Fibroblast of the aortic adventitia (primary cell): ENCODE results near the gene PEX14. TPM values are rescaled to one million over a fixed set of nuclear protein-coding genes. Genes with fewer than 3 reads are reported as not detected.
A peak's percentile ranks its signal among the peaks of the same experiment; 100 is the strongest.

Experiments used
- DNase-seq: peaks from one replicate; pipeline ENCODE4 v3.0.0-alpha.2; 2010; ENCODE audit warnings: low read depth
- H3K4me3 ChIP-seq: 2 replicates; pipeline ENCODE4 v1.5.1; 2011; ENCODE audit warnings: low read depth, mild to moderate bottlenecking, control low read depth, low read length, moderate library complexity
- total RNA-seq: library from RNA; depleted of rRNA; stranded (reverse); fragments of >200 nt; gene quantifications from 2 replicates; pipeline ENCODE4 v1.2.3, GENCODE V29; 2012; ENCODE audit warnings: low replicate concordance
- TF ChIP-seq, protein P1 (sequence below): IDR thresholded peaks from 2 replicates; pipeline ENCODE4 v1.5.1; 2011; ENCODE audit warnings: mild to moderate bottlenecking, low read length, control low read depth, inconsistent platforms; ENCODE audit not compliant: insufficient read depth

Gene PEX14
- total RNA-seq, 1 donor: 12.2 TPM

DNA sequence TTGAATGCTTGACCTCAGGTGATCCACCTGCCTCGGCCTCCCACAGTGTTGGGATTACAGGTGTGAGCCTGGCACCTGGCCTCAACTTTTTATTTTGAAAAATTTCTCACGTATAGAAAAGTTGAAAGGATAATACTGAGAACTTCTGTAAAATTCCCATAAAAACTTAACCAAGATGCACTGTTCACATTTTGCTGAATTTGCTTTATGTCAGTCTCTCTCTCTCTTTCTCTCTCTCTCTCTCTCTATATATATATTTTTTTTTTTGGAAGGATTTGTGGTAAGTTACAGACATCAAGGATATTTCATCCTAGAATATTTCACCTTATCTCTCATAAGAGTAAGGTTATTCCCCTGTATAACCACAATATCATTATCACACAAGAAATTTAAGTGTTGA lies 5.9 kb downstream of the PEX14 start:
- TF ChIP-seq, protein P1, sequence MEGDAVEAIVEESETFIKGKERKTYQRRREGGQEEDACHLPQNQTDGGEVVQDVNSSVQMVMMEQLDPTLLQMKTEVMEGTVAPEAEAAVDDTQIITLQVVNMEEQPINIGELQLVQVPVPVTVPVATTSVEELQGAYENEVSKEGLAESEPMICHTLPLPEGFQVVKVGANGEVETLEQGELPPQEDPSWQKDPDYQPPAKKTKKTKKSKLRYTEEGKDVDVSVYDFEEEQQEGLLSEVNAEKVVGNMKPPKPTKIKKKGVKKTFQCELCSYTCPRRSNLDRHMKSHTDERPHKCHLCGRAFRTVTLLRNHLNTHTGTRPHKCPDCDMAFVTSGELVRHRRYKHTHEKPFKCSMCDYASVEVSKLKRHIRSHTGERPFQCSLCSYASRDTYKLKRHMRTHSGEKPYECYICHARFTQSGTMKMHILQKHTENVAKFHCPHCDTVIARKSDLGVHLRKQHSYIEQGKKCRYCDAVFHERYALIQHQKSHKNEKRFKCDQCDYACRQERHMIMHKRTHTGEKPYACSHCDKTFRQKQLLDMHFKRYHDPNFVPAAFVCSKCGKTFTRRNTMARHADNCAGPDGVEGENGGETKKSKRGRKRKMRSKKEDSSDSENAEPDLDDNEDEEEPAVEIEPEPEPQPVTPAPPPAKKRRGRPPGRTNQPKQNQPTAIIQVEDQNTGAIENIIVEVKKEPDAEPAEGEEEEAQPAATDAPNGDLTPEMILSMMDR: no peak
- DNase-seq: no peak
- H3K4me3 ChIP-seq: no peak overlapping the region

DNA sequence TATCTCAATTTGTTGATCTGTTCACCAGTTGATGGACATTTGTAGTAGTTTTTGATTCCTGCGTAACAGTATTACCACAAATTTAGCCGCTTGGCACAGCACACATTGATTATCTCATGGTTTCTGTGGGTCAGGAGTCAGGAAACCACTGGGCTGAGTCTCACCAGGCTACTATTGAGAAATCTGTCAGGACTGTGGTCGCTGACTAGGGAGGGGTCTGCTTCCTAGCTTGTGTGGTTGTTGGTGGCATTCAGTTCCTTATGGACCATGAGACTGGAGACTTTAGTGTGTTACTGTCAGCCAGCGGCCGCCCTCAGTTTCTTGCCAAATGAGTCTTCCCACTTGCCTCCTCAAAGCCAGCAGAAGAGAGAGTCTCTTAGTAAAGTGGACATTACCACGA lies 9.8 kb downstream of the PEX14 start:
- DNase-seq: no peak
- H3K4me3 ChIP-seq: no peak overlapping the region
- TF ChIP-seq, protein P1: no peak

DNA sequence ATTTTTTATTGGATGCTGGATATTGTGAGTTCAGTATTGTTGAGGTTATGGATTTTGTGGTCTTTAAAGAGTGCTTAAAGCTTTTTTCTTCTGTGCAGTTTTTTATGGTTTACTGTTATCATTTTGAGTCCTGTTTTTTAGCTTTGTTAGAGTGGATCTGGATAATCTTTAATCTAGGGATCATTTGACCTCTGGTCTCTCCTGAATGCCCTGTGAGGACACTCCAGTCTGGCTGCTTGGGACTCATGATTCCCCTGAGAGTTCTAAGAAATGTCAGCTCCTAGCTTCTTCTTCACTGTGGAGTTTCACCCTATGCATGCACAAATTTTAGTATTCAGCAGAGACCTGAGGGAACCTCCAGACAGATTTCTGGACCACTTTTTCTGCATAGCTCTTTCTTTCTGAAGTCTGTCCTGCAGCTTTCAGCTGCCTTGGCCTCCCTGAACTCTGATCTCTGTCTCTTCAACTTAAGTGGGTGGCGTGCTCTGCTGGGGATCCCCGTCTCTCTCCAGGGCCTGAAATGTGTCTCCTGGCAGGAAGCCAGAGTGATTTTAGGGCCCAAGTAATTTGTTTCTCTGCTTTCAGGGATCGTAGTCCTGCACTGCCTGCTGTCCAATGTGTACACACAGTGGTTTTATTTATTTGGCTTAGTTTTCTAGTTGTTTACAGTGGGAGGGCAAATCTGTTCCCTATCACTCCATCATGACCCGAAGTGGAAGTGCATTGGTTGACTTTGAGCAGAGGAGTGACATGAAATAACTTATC lies 14.7 kb downstream of the PEX14 start:
- H3K4me3 ChIP-seq: no peak overlapping the region
- TF ChIP-seq, protein P1: no peak
- DNase-seq: no peak

DNA sequence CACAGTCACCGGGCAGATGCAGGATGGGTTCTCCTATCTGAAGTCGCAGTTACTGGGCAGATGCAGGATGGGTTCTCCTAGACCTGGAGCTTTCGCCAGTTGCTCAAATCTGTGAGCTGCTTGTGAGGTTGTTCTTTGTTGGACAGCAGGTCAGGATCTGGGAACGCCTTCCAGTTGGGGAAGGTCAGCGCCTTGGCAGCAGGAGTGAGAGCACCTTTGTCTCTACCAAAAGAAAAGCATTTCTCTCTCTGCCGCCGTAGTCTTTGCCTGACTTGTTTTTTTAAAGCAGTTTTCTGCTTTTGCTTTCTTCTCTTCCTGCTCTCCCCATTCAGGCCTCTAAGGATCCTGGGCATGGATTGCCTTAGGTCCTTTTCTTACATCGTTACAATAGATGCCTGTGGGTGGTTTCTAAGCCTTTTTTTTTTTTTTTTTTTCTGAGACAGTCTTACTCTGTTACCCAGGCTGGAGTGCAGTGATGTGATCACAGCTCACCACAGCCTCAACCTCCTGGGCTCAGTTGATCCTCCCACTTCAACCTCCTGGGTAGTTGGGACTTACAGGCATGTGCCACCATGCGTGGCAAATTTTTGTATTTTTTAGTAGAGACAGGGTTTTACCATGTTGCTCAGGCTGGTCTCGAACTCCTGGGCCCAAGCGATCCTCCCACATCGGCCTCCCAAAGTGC lies 15.7 kb downstream of the PEX14 start:
- TF ChIP-seq, protein P1: no peak
- no peak overlapping the region for H3K4me3 ChIP-seq
- DNase-seq: no peak

DNA sequence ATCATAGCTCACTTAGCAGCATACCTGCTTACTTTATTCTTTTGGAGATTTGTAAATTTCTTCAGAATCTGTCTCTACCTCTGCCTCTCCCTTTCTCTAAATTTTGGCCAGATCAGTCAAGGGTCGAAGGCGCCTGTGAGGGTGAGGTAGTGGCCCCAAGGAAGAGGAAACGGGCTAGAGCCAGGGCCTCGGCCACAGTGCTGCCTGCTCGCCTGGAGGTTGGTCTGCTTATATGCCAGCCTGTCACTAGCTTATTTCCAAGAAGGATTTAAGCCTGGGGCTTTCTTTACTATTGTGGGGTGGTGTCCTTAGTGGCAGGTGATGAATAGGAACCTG lies 19.6 kb downstream of the PEX14 start:
- DNase-seq: no peak
- no peak overlapping the region for H3K4me3 ChIP-seq
- TF ChIP-seq, protein P1: no peak

DNA sequence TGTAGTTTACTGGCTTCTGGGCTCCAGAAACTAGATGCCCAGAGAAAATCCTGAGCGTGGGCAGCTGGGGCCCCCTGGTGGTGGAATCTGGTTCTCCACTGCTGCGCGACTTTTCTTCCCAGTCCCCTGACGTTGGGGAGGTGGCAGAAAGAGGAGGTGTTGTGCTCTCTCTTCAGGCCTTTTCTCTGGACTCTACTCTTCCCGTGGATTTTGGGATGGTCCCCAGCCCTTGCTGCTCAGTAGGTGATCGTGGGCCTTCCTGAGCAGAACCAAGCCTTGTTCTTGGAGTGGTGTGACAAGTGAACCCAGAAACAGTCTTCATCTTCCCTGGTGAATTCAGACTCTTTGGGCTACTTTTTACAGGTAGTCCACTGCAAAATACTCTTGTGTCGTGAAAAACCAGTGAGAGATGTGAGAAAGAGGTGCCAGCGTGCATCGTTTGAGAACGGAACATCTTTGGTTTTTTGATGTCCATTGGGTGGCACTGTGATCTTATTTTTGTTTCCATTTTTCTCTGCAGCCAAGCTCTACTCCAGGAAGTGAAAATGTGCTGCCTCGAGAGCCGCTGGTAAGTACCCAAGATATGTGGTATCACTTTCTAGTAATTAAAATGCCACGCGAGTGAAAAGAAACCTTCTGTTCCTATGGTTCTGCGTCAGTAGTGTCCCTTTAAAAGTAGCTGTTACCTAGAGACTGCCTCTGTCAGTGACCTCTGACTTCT lies 20.2 kb downstream of the PEX14 start:
- DNase-seq: peak; percentile 71
- H3K4me3 ChIP-seq: peak overlapping the region; percentile 59
- TF ChIP-seq, protein P1: peak; percentile 94
